HG02970 (cell line): ENCODE data around the gene BPIFB6.

Experiments
- ATAC-seq: cut with Tn5 transposase; IDR thresholded peaks from one replicate; pipeline ENCODE4 v1.9.1; 2021; ENCODE audit warnings: mild to moderate bottlenecking, moderate library complexity, moderate number of reproducible peaks; ENCODE audit not compliant: unreplicated experiment, low FRiP score

The BPIFB6 gene

GRCh38 chr20:33000802-33001466 lies 30.5 kb upstream of the BPIFB6 start:
- no peak for ATAC-seq

- no peak for ATAC-seq
Observed at GRCh38 chr20:33002087-33002808, 29.2 kb upstream of the BPIFB6 start.

GRCh38 chr20:33004141-33004751 lies 27.2 kb upstream of the BPIFB6 start, which contains the start of gene SUN5:
Gene SUN5, minus strand, starts transcription at chr20:33004433. Its CDS starts 93 bp downstream, at chr20:33004340.
- no peak for ATAC-seq

- ATAC-seq, result no peak
Observed at GRCh38 chr20:33005132-33005566, 26.3 kb upstream of the BPIFB6 start.

GRCh38 chr20:33005908-33006775 lies 25.3 kb upstream of the BPIFB6 start:
- ATAC-seq, result no peak

- no peak for ATAC-seq
Observed at GRCh38 chr20:33006776-33007375, 24.6 kb upstream of the BPIFB6 start.

- no peak for ATAC-seq
Observed at GRCh38 chr20:33007376-33008335, 23.8 kb upstream of the BPIFB6 start, which contains the start of gene BPIFB2. Gene BPIFB2, plus strand, starts transcription at chr20:33007704. Its CDS starts 871 bp downstream, at chr20:33008575.

GRCh38 chr20:33008336-33009213 lies 22.9 kb upstream of the BPIFB6 start:
- ATAC-seq, result no peak

- ATAC-seq, result no peak
Observed at GRCh38 chr20:33009214-33010132, 22.0 kb upstream of the BPIFB6 start.

- no peak for ATAC-seq
Observed at GRCh38 chr20:33010133-33010504, 21.3 kb upstream of the BPIFB6 start.

- no peak for ATAC-seq
Observed at GRCh38 chr20:33010674-33011449, 20.6 kb upstream of the BPIFB6 start.

GRCh38 chr20:33012327-33013189 lies 18.9 kb upstream of the BPIFB6 start:
- no peak for ATAC-seq

- ATAC-seq, result no peak
Observed at GRCh38 chr20:33013701-33014326, 17.6 kb upstream of the BPIFB6 start.

- no peak for ATAC-seq
Observed at GRCh38 chr20:33014336-33015113, 16.9 kb upstream of the BPIFB6 start.
